Subcutaneous abdominal adipose tissue (tissue), 5 donors: ENCODE data around the gene ZNF292.
"Not testable (repeated sequence)": the region's sequence is repeated elsewhere in the genome, so short reads cannot be mapped to it uniquely, and the experiment has no call there.

ENCODE experiments used
- H3K27ac ChIP-seq: one replicate; pipeline ENCODE4 v1.7.0; 2013; ENCODE audit warnings: low read depth, mild to moderate bottlenecking, inconsistent platforms, low read length, moderate library complexity
- H3K27me3 ChIP-seq, 5 donors: one replicate each; pipeline ENCODE4 v1.7.0; 2013; ENCODE audit warnings: low read length in 5 of 5, inconsistent platforms in 1 of 5; ENCODE audit not compliant: control insufficient read depth in 5 of 5, insufficient read depth in 4 of 5
- H3K36me3 ChIP-seq, 5 donors: one replicate each; pipeline ENCODE4 v1.7.0; 2013; ENCODE audit warnings: low read length in 5 of 5; ENCODE audit not compliant: control insufficient read depth in 5 of 5, insufficient read depth in 5 of 5
- H3K4me1 ChIP-seq, 5 donors: one replicate each; pipeline ENCODE4 v1.7.0; 2013; ENCODE audit warnings: low read length in 5 of 5, mild to moderate bottlenecking in 3 of 5, moderate library complexity in 1 of 5; ENCODE audit not compliant: control insufficient read depth in 5 of 5, insufficient read depth in 5 of 5
- H3K4me3 ChIP-seq, 5 donors: one replicate each; pipeline ENCODE4 v1.7.0; 2013; ENCODE audit warnings: low read length in 5 of 5, low read depth in 1 of 5
- H3K9ac ChIP-seq, 5 donors: one replicate each; pipeline ENCODE4 v1.7.0; 2013; ENCODE audit warnings: low read length in 5 of 5, mild to moderate bottlenecking in 4 of 5, moderate library complexity in 3 of 5
- H3K9me3 ChIP-seq, 5 donors: one replicate each; pipeline ENCODE4 v1.7.0; 2013; ENCODE audit warnings: low read length in 5 of 5; ENCODE audit not compliant: control insufficient read depth in 5 of 5
- donor health status: healthy.
- donor health status: healthy.
- donor health status: healthy.
- donor health status: healthy.
- donor health status: healthy.

Gene ZNF292

GRCh38 chr6:87182321-87182720 lies 27.0 kb downstream of the ZNF292 start:
- Histone ChIP-seq H3K4me1 (peaks cover 0 to 13% (median 0%) of the 10 kb centered on the region in 5 donors), H3K36me3 (peaks cover 0 to 6% (median 2%) of the 10 kb centered on the region in 5 donors), H3K4me3 (no peak overlapping the region), H3K27me3 (no peaks in the 10 kb centered on the region), H3K9me3 (no peaks in the 10 kb centered on the region), H3K9ac (no peak overlapping the region), H3K27ac (no peak overlapping the region)

- H3K9me3 ChIP-seq: no peaks in the 10 kb centered on the region
- no peaks in the 10 kb centered on the region for H3K27me3 ChIP-seq
- H3K4me1 ChIP-seq: peaks cover 0 to 13% (median 0%) of the 10 kb centered on the region in 5 donors
- no peak overlapping the region for H3K27ac ChIP-seq
- H3K4me3 ChIP-seq: no peak overlapping the region
- peaks cover 0 to 6% (median 2%) of the 10 kb centered on the region in 5 donors for H3K36me3 ChIP-seq
- no peak overlapping the region for H3K9ac ChIP-seq
Observed at GRCh38 chr6:87182940-87183339, 27.6 kb downstream of the ZNF292 start.

GRCh38 chr6:87183687-87184086 lies 28.3 kb downstream of the ZNF292 start:
- H3K9ac ChIP-seq: no peak overlapping the region
- H3K4me1 ChIP-seq: peaks cover 0 to 13% (median 0%) of the 10 kb centered on the region in 5 donors
- peaks cover 0 to 6% (median 2%) of the 10 kb centered on the region in 5 donors for H3K36me3 ChIP-seq
- no peaks in the 10 kb centered on the region for H3K27me3 ChIP-seq
- H3K4me3 ChIP-seq: no peak overlapping the region
- no peaks in the 10 kb centered on the region for H3K9me3 ChIP-seq
- no peak overlapping the region for H3K27ac ChIP-seq

GRCh38 chr6:87184762-87185250 lies 29.4 kb downstream of the ZNF292 start:
- Histone ChIP-seq H3K9me3 (no peaks in the 10 kb centered on the region), H3K4me1 (peaks cover 0 to 13% (median 0%) of the 10 kb centered on the region in 5 donors), H3K9ac (no peak overlapping the region), H3K4me3 (no peak overlapping the region), H3K27me3 (no peaks in the 10 kb centered on the region), H3K36me3 (peaks cover 0 to 6% (median 2%) of the 10 kb centered on the region in 5 donors), H3K27ac (no peak overlapping the region)

- Histone ChIP-seq H3K27ac (no peak overlapping the region), H3K9ac (no peak overlapping the region), H3K27me3 (no peaks in the 10 kb centered on the region), H3K9me3 (no peaks in the 10 kb centered on the region), H3K4me3 (no peak overlapping the region), H3K36me3 (no peaks in the 10 kb centered on the region), H3K4me1 (peaks cover 0 to 15% (median 5%) of the 10 kb centered on the region in 5 donors)
Observed at GRCh38 chr6:87196275-87196842, 41.0 kb downstream of the ZNF292 start.

GRCh38 chr6:87197547-87197946 lies 42.2 kb downstream of the ZNF292 start:
- Histone ChIP-seq H3K4me1 (peaks cover 0 to 16% (median 5%) of the 10 kb centered on the region in 5 donors), H3K36me3 (no peaks in the 10 kb centered on the region), H3K9me3 (no peaks in the 10 kb centered on the region), H3K27ac (no peak overlapping the region), H3K4me3 (no peak overlapping the region), H3K27me3 (no peaks in the 10 kb centered on the region), H3K9ac (no peak overlapping the region)

GRCh38 chr6:87198022-87198810 lies 42.9 kb downstream of the ZNF292 start:
- not testable (repeated sequence) for H3K9ac ChIP-seq, H3K36me3 ChIP-seq, H3K27me3 ChIP-seq, H3K9me3 ChIP-seq, H3K27ac ChIP-seq, H3K4me3 ChIP-seq
- peaks cover 0 to 16% (median 5%) of the 10 kb centered on the region in 5 donors for H3K4me1 ChIP-seq

GRCh38 chr6:87199787-87200186 lies 44.4 kb downstream of the ZNF292 start:
- Histone ChIP-seq H3K9me3 (no peaks in the 10 kb centered on the region), H3K27ac (no peak overlapping the region), H3K9ac (no peak overlapping the region), H3K36me3 (no peaks in the 10 kb centered on the region), H3K4me3 (no peak overlapping the region), H3K4me1 (peaks cover 0 to 16% (median 5%) of the 10 kb centered on the region in 5 donors), H3K27me3 (no peaks in the 10 kb centered on the region)

GRCh38 chr6:87200469-87201175 lies 45.3 kb downstream of the ZNF292 start:
- Histone ChIP-seq H3K9ac (peak overlapping the region in 1 of 5 donors; percentile 11), H3K4me3 (no peak overlapping the region), H3K36me3 (no peaks in the 10 kb centered on the region), H3K4me1 (peaks cover 0 to 16% (median 5%) of the 10 kb centered on the region in 5 donors), H3K9me3 (no peaks in the 10 kb centered on the region), H3K27ac (peak overlapping the region; percentile 25), H3K27me3 (no peaks in the 10 kb centered on the region)
